Measurements from ENCODE around the gene SMIM32. TPM values are rescaled to one million over a fixed set of nuclear protein-coding genes. Genes with fewer than 3 reads are reported as not detected.

SMIM32 gene
- total and polyA plus RNA-seq, 2 of the 4 experiments (the other 2 are of a cell fraction), result not detected

DNA sequence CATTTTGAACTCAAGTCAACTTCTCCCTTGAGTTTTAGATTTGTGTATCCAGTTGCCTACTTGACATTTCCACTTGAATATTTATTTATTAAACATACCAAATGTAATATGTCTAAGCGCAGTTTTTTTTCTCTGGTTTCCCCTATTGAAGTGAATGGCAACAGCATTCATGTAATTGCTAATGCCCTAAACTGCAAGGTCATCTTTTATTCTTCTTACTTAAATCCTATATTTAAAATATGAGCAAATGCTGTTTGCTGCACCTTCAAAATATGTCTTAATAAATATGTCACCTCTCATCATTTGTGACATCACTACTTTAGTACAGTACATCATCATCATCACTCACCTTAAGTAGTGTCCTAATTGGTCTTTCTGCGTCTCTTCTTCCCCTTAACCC lies 37.9 kb downstream of the SMIM32 start:
- no TSS peak for BruUV-seq (replicated peaks)
- H4K8ac ChIP-seq (ENCODE audit: low read depth in 2 of 2, low read length in 2 of 2), result no peak overlapping the region
- H2BK5ac ChIP-seq (ENCODE audit: low read depth, low read length, poor library complexity, severe bottlenecking), result no peak overlapping the region
- no peak overlapping the region for H4K5ac ChIP-seq (ENCODE audit: low read depth, low read length)
- H3K9ac ChIP-seq (ENCODE audit: low read depth, low read length), result no peak overlapping the region
- H3K27me3 ChIP-seq (ENCODE audit: control insufficient read depth, insufficient read depth, low read length), result no peaks in the 10 kb centered on the region
- ChIA-PET CTCF (no interaction called here), POLR2A (ENCODE audit: unreplicated experiment) (no interaction called here)
- no peak overlapping the region for H2AK5ac ChIP-seq (ENCODE audit: low read depth, low read length)
- no peak overlapping the region for H2AFZ ChIP-seq (replicated peaks; ENCODE audit: low read length, poor library complexity)
- TF ChIP-seq ELK1 (IDR thresholded peaks at IDR 0.05; ENCODE audit: borderline replicate concordance, low read depth, low read length) (no peak), FOS (IDR thresholded peaks at IDR 0.05; ENCODE audit: low read depth, low read length) (no peak), POLR2A (IDR thresholded peaks at IDR 0.05; ENCODE audit: low read depth, low read length) (no peak), MAFK (IDR thresholded peaks at IDR 0.05; ENCODE audit: low read depth, low read length) (peak; percentile 69), CEBPB (IDR thresholded peaks at IDR 0.05; ENCODE audit: low read depth, low read length) (no peak), NFE2L2 (IDR thresholded peaks at IDR 0.05; ENCODE audit: low read depth, low read length) (no peak), CTCF (conservative IDR thresholded peaks at IDR 0.05; ENCODE audit: low read depth, low read length) (no peak)
- TF ChIP-seq, protein P1, sequence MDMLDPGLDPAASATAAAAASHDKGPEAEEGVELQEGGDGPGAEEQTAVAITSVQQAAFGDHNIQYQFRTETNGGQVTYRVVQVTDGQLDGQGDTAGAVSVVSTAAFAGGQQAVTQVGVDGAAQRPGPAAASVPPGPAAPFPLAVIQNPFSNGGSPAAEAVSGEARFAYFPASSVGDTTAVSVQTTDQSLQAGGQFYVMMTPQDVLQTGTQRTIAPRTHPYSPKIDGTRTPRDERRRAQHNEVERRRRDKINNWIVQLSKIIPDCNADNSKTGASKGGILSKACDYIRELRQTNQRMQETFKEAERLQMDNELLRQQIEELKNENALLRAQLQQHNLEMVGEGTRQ (IDR thresholded peaks at IDR 0.05; ENCODE audit: low read depth, low read length), result no peak
- H3K4me1 ChIP-seq (ENCODE audit: control insufficient read depth, insufficient read depth, low read length), result peaks cover 4% of the 10 kb centered on the region; the same call in 1 of the 2 replicates
- H3K9me1 ChIP-seq (ENCODE audit: insufficient read depth, low read length), result peaks cover 6% of the 10 kb centered on the region; the same call in 1 of the 2 replicates
- H3K9me3 ChIP-seq (ENCODE audit: control insufficient read depth, insufficient read depth, low read length), result no peaks in the 10 kb centered on the region
- no peak overlapping the region for H3K4ac ChIP-seq (ENCODE audit: low read depth, low read length)
- H3K4me3 ChIP-seq (ENCODE audit: insufficient read depth, low read depth, low read length), result no peak overlapping the region
- ATAC-seq (ENCODE audit: low read depth) (no peak), DNase-seq (no peak)
- H3K4me2 ChIP-seq (ENCODE audit: low read depth, low read length), result no peak overlapping the region
- H4K20me1 ChIP-seq (ENCODE audit: insufficient read depth, low read length), result peaks cover 42% of the 10 kb centered on the region; the same call in 1 of the 2 replicates
- H2BK20ac ChIP-seq (ENCODE audit: low read depth, low read length), result no peak overlapping the region
- peaks cover 24% of the 10 kb centered on the region for H3K36me3 ChIP-seq (ENCODE audit: control insufficient read depth, insufficient read depth, low read length)
- H2BK15ac ChIP-seq (ENCODE audit: low read depth, low read length), result no peak overlapping the region
- WGBS, 2 experiments (ENCODE audit: extremely low coverage in 2 of 2, insufficient read length in 1 of 2), result no CpG with 5 or more reads among the region's 2 CpGs
- dilution Hi-C loops (cut with HindIII; ENCODE audit: low sequenced_read_pairs, unreplicated experiment) (no loop called here), in situ Hi-C loops (cut with MboI; ENCODE audit: low sequenced_read_pairs) (no loop called here), intact Hi-C loops (cut with micrococcal nuclease) (no loop called here)
- H2AK9ac ChIP-seq (replicated peaks; ENCODE audit: low read depth, low read length, poor library complexity), result no peak overlapping the region
- H2BK120ac ChIP-seq (ENCODE audit: low read depth, low read length), result no peak overlapping the region
- no peak overlapping the region for H3K18ac ChIP-seq (ENCODE audit: low read depth, low read length)
- H3K79me1 ChIP-seq (ENCODE audit: low read depth in 1 of 2, low read length in 2 of 2), result peaks cover 37 to 63% of the 10 kb centered on the region in 2 experiments
- no peak overlapping the region for H4K91ac ChIP-seq (ENCODE audit: insufficient read depth, low read depth, low read length)
- no peak overlapping the region for H3K56ac ChIP-seq (ENCODE audit: extremely low read depth, insufficient read depth, low read length)
- no peak overlapping the region for H3K14ac ChIP-seq (replicated peaks; ENCODE audit: low read depth, low read length)
- no peak overlapping the region for H3K27ac ChIP-seq (ENCODE audit: insufficient read depth, low read length)
- H3K23ac ChIP-seq (ENCODE audit: low read depth, low read length), result no peak overlapping the region

Measured in IMR-90 (cell line).